Esophagus muscularis mucosa (tissue), 4 donors: Measurements from ENCODE around the gene CCHCR1. TPM values are rescaled to one million over a fixed set of nuclear protein-coding genes. Genes with fewer than 3 reads are reported as not detected.

Source experiments
- DNase-seq: peaks from one replicate; pipeline ENCODE4 v3.0.0-alpha.2; 2017; ENCODE audit errors: extremely low spot score
- H3K27ac ChIP-seq, 4 donors: fragments of 200-600 bp; sonication (generic); replicated peaks in 1 of 4; 1 replicate in 3 of 4; 2 replicates in 1 of 4; pipeline ENCODE4 v1.5.1; 2016 to 2019; ENCODE audit warnings: mild to moderate bottlenecking in 1 of 4
- H3K27me3 ChIP-seq, 4 donors: fragments of 200-600 bp; sonication (generic); one replicate each; pipeline versions ENCODE4 v1.5.1 to v1.6.0; 2016 to 2019
- H3K36me3 ChIP-seq, 4 donors: fragments of 200-600 bp; sonication (generic); one replicate each; pipeline ENCODE4 v1.5.1; 2016 to 2019
- H3K4me1 ChIP-seq, 4 donors: fragments of 200-600 bp; sonication (generic); one replicate each; pipeline ENCODE4 v1.5.1; 2016 to 2019
- H3K4me3 ChIP-seq, 4 donors: fragments of 200-600 bp; sonication (generic); 1 replicate in 2 of 4; 2 replicates in 2 of 4; pipeline ENCODE4 v1.5.1; 2016 to 2019; ENCODE audit warnings: mild to moderate bottlenecking in 4 of 4, moderate library complexity in 1 of 4
- H3K9me3 ChIP-seq, 4 donors: fragments of 200-600 bp; sonication (generic); 1 replicate in 3 of 4; 2 replicates in 1 of 4; pipeline ENCODE4 v1.5.1; 2016 to 2019
- CTCF ChIP-seq, 3 experiments: fragments of 200-600 bp in 2 of 3; fragments of 450-650 bp in 1 of 3; sonication (generic) in 2 of 3; IDR thresholded peaks; one replicate each; pipeline ENCODE4 v1.5.1; 2017 to 2019; ENCODE audit warnings: antibody characterized with exemption in 3 of 3, mild to moderate bottlenecking in 2 of 3, moderate library complexity in 1 of 3
- EP300 ChIP-seq: sonication (generic); formaldehyde crosslinking; IDR thresholded peaks from one replicate; pipeline ENCODE4 v1.6.1; 2017; ENCODE audit warnings: antibody characterized with exemption
- POLR2A ChIP-seq: fragments of 450-650 bp; IDR thresholded peaks from one replicate; pipeline ENCODE4 v1.6.1; 2017; ENCODE audit warnings: antibody characterized with exemption, moderate library complexity, mild to moderate bottlenecking, low read depth
- POLR2AphosphoS5 ChIP-seq, 2 donors: sonication (generic); formaldehyde crosslinking; IDR thresholded peaks; one replicate each; pipeline ENCODE4 v1.6.1; 2017; ENCODE audit warnings: antibody characterized with exemption in 2 of 2
- WGBS: methylation state at CpG from one replicate; pipeline ENCODE4 v1.1.5; 2018; 5-methylcytosine and 5-hydroxymethylcytosine counted together
- intact Hi-C: fragments of 100-400 bp; cut with DNase I; formaldehyde crosslinking; loops from one replicate; pipeline ENCODE4 v1.15.1; 2023
- total RNA-seq, 4 donors: library from RNA; depleted of rRNA; stranded (reverse); fragments of >200 nt; gene quantifications; one replicate each; pipeline versions ENCODE4 v1.1.0 to v1.2.1, GENCODE V29; 2016

The CCHCR1 gene
- total RNA-seq, 4 donors from 2014 or later = 5.8 to 11.6 (median 9.4) TPM

GRCh38 chr6:31126396-31127175 lies 31.0 kb downstream of the CCHCR1 start:
- Histone ChIP-seq H3K9me3 (no peaks in the 10 kb centered on the region), H3K4me3 (no peak overlapping the region), H3K36me3 (no peaks in the 10 kb centered on the region), H3K4me1 (peaks cover 22 to 50% (median 29%) of the 10 kb centered on the region in 4 donors), H3K27ac (no peak overlapping the region), H3K27me3 (no peaks in the 10 kb centered on the region)
- no peak for TF ChIP-seq EP300
- TF ChIP-seq POLR2A = no peak
- TF ChIP-seq POLR2AphosphoS5 (IDR thresholded peaks at IDR 0.05) = no peak
- no peak for TF ChIP-seq CTCF (IDR thresholded peaks at IDR 0.05)
- intact Hi-C loops = no loop called here
- 76% methylated on average over 16 of the region's 16 CpGs for WGBS
- no peak for DNase-seq

GRCh38 chr6:31125586-31126363 lies 31.8 kb downstream of the CCHCR1 start:
- Histone ChIP-seq H3K27ac (peak overlapping the region in 1 of 4 donors; percentile 6), H3K4me1 (peaks cover 22 to 51% (median 29%) of the 10 kb centered on the region in 4 donors), H3K36me3 (no peaks in the 10 kb centered on the region), H3K9me3 (no peaks in the 10 kb centered on the region), H3K4me3 (no peak overlapping the region), H3K27me3 (no peaks in the 10 kb centered on the region)
- intact Hi-C loops = no loop called here
- no peak for TF ChIP-seq POLR2A
- TF ChIP-seq POLR2AphosphoS5 (IDR thresholded peaks at IDR 0.05) = no peak
- TF ChIP-seq EP300 = no peak
- no peak for TF ChIP-seq CTCF (IDR thresholded peaks at IDR 0.05)
- 69% methylated on average over 8 of the region's 12 CpGs for WGBS
- no peak for DNase-seq

GRCh38 chr6:31125162-31125561 lies 32.4 kb downstream of the CCHCR1 start:
- H3K27ac ChIP-seq = peak overlapping the region in 1 of 4 donors; percentile 6
- 57% methylated on average over 8 of the region's 8 CpGs for WGBS
- DNase-seq = no peak
- H3K27me3 ChIP-seq = no peaks in the 10 kb centered on the region
- H3K36me3 ChIP-seq = no peaks in the 10 kb centered on the region
- intact Hi-C loops = no loop called here
- H3K4me3 ChIP-seq = no peak overlapping the region
- peaks cover 22 to 51% (median 29%) of the 10 kb centered on the region in 4 donors for H3K4me1 ChIP-seq
- H3K9me3 ChIP-seq = no peaks in the 10 kb centered on the region
- peak in 1 of 2 donors; percentile 14 for TF ChIP-seq POLR2AphosphoS5 (IDR thresholded peaks at IDR 0.05)
- no peak for TF ChIP-seq POLR2A
- no peak for TF ChIP-seq CTCF (IDR thresholded peaks at IDR 0.05)
- TF ChIP-seq EP300 = no peak

- Histone ChIP-seq H3K4me1 (peaks cover 22 to 56% (median 31%) of the 10 kb centered on the region in 4 donors), H3K27ac (peak overlapping the region; percentile 27 to 76 (median 48)), H3K9me3 (no peaks in the 10 kb centered on the region), H3K4me3 (no peak overlapping the region), H3K27me3 (no peaks in the 10 kb centered on the region), H3K36me3 (no peaks in the 10 kb centered on the region)
- WGBS = 24% methylated on average over 12 of the region's 16 CpGs
- TF ChIP-seq POLR2AphosphoS5 (IDR thresholded peaks at IDR 0.05) (peak in 1 of 2 donors; percentile 33), EP300 (no peak)
- intact Hi-C loops = no loop called here
- DNase-seq = no peak
Measured at GRCh38 chr6:31122791-31123706, 34.6 kb downstream of the CCHCR1 start.
